ENCODE results near the gene ITGA3. TPM values are rescaled to one million over a fixed set of nuclear protein-coding genes. Genes with fewer than 3 reads are reported as not detected.

ITGA3 gene
- total RNA-seq: 50.8 TPM

- no peak for TF ChIP-seq CTCF (IDR thresholded peaks at IDR 0.05)
- peak in 1 of 2 donors; percentile 60 for TF ChIP-seq POLR2AphosphoS5 (IDR thresholded peaks at IDR 0.05; ENCODE audit: insufficient read depth in 1 of 2, low read depth in 1 of 2)
- intact Hi-C loops (cut with DNase I): no loop called here
- Histone ChIP-seq H3K36me3 (no peaks in the 10 kb centered on the region), H3K27ac (peak within 1 kb of the TSS; percentile 84), H3K4me1 (peaks cover 77% of the 10 kb centered on the region), H3K9me3 (no peaks in the 10 kb centered on the region), H3K27me3 (no peaks in the 10 kb centered on the region), H3K4me3 (peak within 1 kb of the TSS; percentile 71 to 87)
- DNase-seq (ENCODE audit: extremely low spot score in 2 of 2): no peak
Observed at GRCh38 chr17:50055426-50056216, at the start of gene ITGA3. Gene ITGA3 (plus strand): TSS chr17:50056110. CDS start chr17:50056440, 330 bp downstream.

- Histone ChIP-seq H3K4me3 (no peak overlapping the region), H3K27ac (no peak overlapping the region), H3K4me1 (no peaks in the 10 kb centered on the region), H3K36me3 (no peaks in the 10 kb centered on the region), H3K9me3 (no peaks in the 10 kb centered on the region), H3K27me3 (no peaks in the 10 kb centered on the region)
- TF ChIP-seq POLR2A (IDR thresholded peaks at IDR 0.05) (no peak), POLR2AphosphoS5 (IDR thresholded peaks at IDR 0.05; ENCODE audit: insufficient read depth in 1 of 2, low read depth in 1 of 2) (no peak), CTCF (IDR thresholded peaks at IDR 0.05) (no peak)
- intact Hi-C loops (cut with DNase I): no loop called here
- DNase-seq (ENCODE audit: extremely low spot score in 2 of 2): no peak
Observed at GRCh38 chr17:50009282-50009681, 46.6 kb upstream of the ITGA3 start.

GRCh38 chr17:50013079-50013478 lies 42.8 kb upstream of the ITGA3 start:
- intact Hi-C loops (cut with DNase I): no loop called here
- H3K4me1 ChIP-seq: no peaks in the 10 kb centered on the region
- TF ChIP-seq POLR2AphosphoS5 (IDR thresholded peaks at IDR 0.05; ENCODE audit: insufficient read depth in 1 of 2, low read depth in 1 of 2) (no peak), POLR2A (IDR thresholded peaks at IDR 0.05) (no peak), CTCF (IDR thresholded peaks at IDR 0.05) (no peak)
- no peaks in the 10 kb centered on the region for H3K9me3 ChIP-seq
- H3K4me3 ChIP-seq: no peak overlapping the region
- no peaks in the 10 kb centered on the region for H3K36me3 ChIP-seq
- H3K27ac ChIP-seq: no peak overlapping the region
- peak in 1 of 2 donors; percentile 22 for DNase-seq (ENCODE audit: extremely low spot score in 2 of 2)
- H3K27me3 ChIP-seq: no peaks in the 10 kb centered on the region

- intact Hi-C loops (cut with DNase I): no loop called here
- H3K4me3 ChIP-seq: no peak overlapping the region
- no peaks in the 10 kb centered on the region for H3K4me1 ChIP-seq
- H3K27ac ChIP-seq: no peak overlapping the region
- TF ChIP-seq POLR2AphosphoS5 (IDR thresholded peaks at IDR 0.05; ENCODE audit: insufficient read depth in 1 of 2, low read depth in 1 of 2) (no peak), POLR2A (IDR thresholded peaks at IDR 0.05) (no peak)
- no peaks in the 10 kb centered on the region for H3K27me3 ChIP-seq
- no peaks in the 10 kb centered on the region for H3K9me3 ChIP-seq
- DNase-seq (ENCODE audit: extremely low spot score in 2 of 2): peak in 1 of 2 donors; percentile 58
- H3K36me3 ChIP-seq: no peaks in the 10 kb centered on the region
Observed at GRCh38 chr17:50014471-50015088, 41.3 kb upstream of the ITGA3 start.

- TF ChIP-seq CTCF (IDR thresholded peaks at IDR 0.05) (no peak), POLR2A (IDR thresholded peaks at IDR 0.05) (no peak), POLR2AphosphoS5 (IDR thresholded peaks at IDR 0.05; ENCODE audit: insufficient read depth in 1 of 2, low read depth in 1 of 2) (no peak)
- peak in 1 of 2 donors; percentile 7 for DNase-seq (ENCODE audit: extremely low spot score in 2 of 2)
- no peak overlapping the region for H3K27ac ChIP-seq
- no peak overlapping the region for H3K4me3 ChIP-seq
- H3K9me3 ChIP-seq: no peaks in the 10 kb centered on the region
- intact Hi-C loops (cut with DNase I): no loop called here
- no peaks in the 10 kb centered on the region for H3K27me3 ChIP-seq
- H3K36me3 ChIP-seq: no peaks in the 10 kb centered on the region
- no peaks in the 10 kb centered on the region for H3K4me1 ChIP-seq
Observed at GRCh38 chr17:50015146-50015545, 40.8 kb upstream of the ITGA3 start.
